ENCODE results near the gene JMJD1C.

GRCh38 chr10:63166742-63167258 is 299.0 kb downstream of the JMJD1C start:
- TF ChIP-seq ZBTB8A (tag by site-specific recombination; IDR thresholded peaks at IDR 0.05) (no peak), ZNF175 (tag by site-specific recombination; IDR thresholded peaks at IDR 0.05) (no peak)

Data from HEK293 (cell line).